Suppressor macrophage treated with lipopolysaccharide for 4 hours (primary cell): Measurements from ENCODE around the gene MIP.
"Not testable (repeated sequence)": the region's sequence is repeated elsewhere in the genome, so short reads cannot be mapped to it uniquely, and the experiment has no call there.

Source experiments
- DNase-seq: peaks from one replicate; pipeline ENCODE4 v3.0.0-alpha.2; 2020

The MIP gene

GRCh38 chr12:56401612-56402011 is 52.8 kb downstream of the MIP start:
- not testable (repeated sequence) for DNase-seq

GRCh38 chr12:56401125-56401524 is 53.3 kb downstream of the MIP start:
- DNase-seq = not testable (repeated sequence)
